ENCODE data around the gene ATP8A2. TPM values are rescaled to one million over a fixed set of nuclear protein-coding genes. Genes with fewer than 3 reads are reported as not detected.

ATP8A2 gene
- total and polyA plus RNA-seq, 9 of the 15 experiments (the other 6 are each of a cell fraction or from before 2014, with no cell fraction given), result under 0.01 to 0.33 (median 0.06) TPM; not detected in 4

DNA sequence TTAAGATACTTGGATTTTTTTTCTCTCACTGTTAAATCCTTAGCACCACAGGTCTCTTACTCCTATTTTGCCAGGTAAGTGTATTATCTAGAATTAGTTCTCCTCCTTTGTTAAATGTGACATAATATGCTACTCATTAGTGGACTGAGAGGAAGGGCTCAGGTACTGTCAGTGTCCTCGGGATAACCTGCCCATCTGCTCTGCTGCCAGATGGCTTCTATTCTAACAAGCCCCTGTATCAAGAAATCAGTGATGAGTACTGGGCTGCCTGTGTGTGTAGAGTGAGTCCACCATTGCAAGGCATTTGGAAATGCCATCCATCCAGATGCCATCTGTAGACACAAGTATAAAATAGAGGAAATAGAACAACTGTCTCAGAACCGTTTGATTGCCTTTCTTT, 209.6 kb downstream of the ATP8A2 start (continued):
- TF ChIP-seq, protein P1, sequence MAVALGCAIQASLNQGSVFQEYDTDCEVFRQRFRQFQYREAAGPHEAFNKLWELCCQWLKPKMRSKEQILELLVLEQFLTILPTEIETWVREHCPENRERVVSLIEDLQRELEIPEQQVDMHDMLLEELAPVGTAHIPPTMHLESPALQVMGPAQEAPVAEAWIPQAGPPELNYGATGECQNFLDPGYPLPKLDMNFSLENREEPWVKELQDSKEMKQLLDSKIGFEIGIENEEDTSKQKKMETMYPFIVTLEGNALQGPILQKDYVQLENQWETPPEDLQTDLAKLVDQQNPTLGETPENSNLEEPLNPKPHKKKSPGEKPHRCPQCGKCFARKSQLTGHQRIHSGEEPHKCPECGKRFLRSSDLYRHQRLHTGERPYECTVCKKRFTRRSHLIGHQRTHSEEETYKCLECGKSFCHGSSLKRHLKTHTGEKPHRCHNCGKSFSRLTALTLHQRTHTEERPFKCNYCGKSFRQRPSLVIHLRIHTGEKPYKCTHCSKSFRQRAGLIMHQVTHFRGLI (CRISPR knock-in tag; IDR thresholded peaks at IDR 0.05), result no peak
- TF ChIP-seq HNRNPK (IDR thresholded peaks at IDR 0.05; ENCODE audit: low read depth, low read length, poor library complexity, severe bottlenecking) (no peak), KLF10 (CRISPR knock-in tag; IDR thresholded peaks at IDR 0.05) (no peak), ADNP (tag; IDR thresholded peaks at IDR 0.05) (no peak), SMAD1 (IDR thresholded peaks at IDR 0.05; ENCODE audit: low read depth, low read length, partially characterized antibody) (no peak), RBM15 (IDR thresholded peaks at IDR 0.05; ENCODE audit: insufficient read depth, low read length) (no peak), RCOR1 (IDR thresholded peaks at IDR 0.05; ENCODE audit: borderline replicate concordance in 1 of 2, low read depth in 2 of 2, low read length in 2 of 2) (no peak), SAP30 (IDR thresholded peaks at IDR 0.05; ENCODE audit: borderline replicate concordance, insufficient read depth, low read depth, low read length, poor library complexity, severe bottlenecking) (no peak)
- TF ChIP-seq, protein P2, sequence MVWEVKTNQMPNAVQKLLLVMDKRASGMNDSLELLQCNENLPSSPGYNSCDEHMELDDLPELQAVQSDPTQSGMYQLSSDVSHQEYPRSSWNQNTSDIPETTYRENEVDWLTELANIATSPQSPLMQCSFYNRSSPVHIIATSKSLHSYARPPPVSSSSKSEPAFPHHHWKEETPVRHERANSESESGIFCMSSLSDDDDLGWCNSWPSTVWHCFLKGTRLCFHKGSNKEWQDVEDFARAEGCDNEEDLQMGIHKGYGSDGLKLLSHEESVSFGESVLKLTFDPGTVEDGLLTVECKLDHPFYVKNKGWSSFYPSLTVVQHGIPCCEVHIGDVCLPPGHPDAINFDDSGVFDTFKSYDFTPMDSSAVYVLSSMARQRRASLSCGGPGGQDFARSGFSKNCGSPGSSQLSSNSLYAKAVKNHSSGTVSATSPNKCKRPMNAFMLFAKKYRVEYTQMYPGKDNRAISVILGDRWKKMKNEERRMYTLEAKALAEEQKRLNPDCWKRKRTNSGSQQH (CRISPR knock-in tag; IDR thresholded peaks at IDR 0.05), result no peak
- TF ChIP-seq, protein P3, sequence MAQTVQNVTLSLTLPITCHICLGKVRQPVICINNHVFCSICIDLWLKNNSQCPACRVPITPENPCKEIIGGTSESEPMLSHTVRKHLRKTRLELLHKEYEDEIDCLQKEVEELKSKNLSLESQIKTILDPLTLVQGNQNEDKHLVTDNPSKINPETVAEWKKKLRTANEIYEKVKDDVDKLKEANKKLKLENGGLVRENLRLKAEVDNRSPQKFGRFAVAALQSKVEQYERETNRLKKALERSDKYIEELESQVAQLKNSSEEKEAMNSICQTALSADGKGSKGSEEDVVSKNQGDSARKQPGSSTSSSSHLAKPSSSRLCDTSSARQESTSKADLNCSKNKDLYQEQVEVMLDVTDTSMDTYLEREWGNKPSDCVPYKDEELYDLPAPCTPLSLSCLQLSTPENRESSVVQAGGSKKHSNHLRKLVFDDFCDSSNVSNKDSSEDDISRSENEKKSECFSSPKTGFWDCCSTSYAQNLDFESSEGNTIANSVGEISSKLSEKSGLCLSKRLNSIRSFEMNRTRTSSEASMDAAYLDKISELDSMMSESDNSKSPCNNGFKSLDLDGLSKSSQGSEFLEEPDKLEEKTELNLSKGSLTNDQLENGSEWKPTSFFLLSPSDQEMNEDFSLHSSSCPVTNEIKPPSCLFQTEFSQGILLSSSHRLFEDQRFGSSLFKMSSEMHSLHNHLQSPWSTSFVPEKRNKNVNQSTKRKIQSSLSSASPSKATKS (CRISPR knock-in tag; IDR thresholded peaks at IDR 0.05), result no peak
- TF ChIP-seq, protein P4, sequence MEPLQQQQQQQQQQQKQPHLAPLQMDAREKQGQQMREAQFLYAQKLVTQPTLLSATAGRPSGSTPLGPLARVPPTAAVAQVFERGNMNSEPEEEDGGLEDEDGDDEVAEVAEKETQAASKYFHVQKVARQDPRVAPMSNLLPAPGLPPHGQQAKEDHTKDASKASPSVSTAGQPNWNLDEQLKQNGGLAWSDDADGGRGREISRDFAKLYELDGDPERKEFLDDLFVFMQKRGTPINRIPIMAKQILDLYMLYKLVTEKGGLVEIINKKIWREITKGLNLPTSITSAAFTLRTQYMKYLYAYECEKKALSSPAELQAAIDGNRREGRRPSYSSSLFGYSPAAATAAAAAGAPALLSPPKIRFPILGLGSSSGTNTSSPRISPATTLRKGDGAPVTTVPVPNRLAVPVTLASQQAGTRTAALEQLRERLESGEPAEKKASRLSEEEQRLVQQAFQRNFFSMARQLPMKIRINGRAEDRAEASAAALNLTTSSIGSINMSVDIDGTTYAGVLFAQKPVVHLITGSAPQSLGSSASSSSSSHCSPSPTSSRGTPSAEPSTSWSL (CRISPR knock-in tag; IDR thresholded peaks at IDR 0.05; ENCODE audit: borderline replicate concordance), result no peak

Data from K562 (cell line).